ENCODE results near the gene PTGES2.

GRCh38 chr9:128148509-128149000, 21.0 kb upstream of the PTGES2 start:
- TF ChIP-seq, protein P1, sequence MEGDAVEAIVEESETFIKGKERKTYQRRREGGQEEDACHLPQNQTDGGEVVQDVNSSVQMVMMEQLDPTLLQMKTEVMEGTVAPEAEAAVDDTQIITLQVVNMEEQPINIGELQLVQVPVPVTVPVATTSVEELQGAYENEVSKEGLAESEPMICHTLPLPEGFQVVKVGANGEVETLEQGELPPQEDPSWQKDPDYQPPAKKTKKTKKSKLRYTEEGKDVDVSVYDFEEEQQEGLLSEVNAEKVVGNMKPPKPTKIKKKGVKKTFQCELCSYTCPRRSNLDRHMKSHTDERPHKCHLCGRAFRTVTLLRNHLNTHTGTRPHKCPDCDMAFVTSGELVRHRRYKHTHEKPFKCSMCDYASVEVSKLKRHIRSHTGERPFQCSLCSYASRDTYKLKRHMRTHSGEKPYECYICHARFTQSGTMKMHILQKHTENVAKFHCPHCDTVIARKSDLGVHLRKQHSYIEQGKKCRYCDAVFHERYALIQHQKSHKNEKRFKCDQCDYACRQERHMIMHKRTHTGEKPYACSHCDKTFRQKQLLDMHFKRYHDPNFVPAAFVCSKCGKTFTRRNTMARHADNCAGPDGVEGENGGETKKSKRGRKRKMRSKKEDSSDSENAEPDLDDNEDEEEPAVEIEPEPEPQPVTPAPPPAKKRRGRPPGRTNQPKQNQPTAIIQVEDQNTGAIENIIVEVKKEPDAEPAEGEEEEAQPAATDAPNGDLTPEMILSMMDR (IDR thresholded peaks at IDR 0.05): no peak
- no peak for TF ChIP-seq EP300 (IDR thresholded peaks at IDR 0.05)
